ENCODE results near the gene MXRA8. TPM values are rescaled to one million over a fixed set of nuclear protein-coding genes. Genes with fewer than 3 reads are reported as not detected.

Gene MXRA8
- total RNA-seq, 1 experiment from 2014 or later, result 9.6 TPM

- no peaks in the 10 kb centered on the region for H3K79me1 ChIP-seq (ENCODE audit: insufficient read depth, low read depth, low read length, poor library complexity, severe bottlenecking)
- H3K27ac ChIP-seq (ENCODE audit: insufficient read length, low read depth, low read length), result no peak overlapping the region
- no peak overlapping the region for H3K9ac ChIP-seq (ENCODE audit: extremely low read depth, insufficient read length, low read length)
- no peaks in the 10 kb centered on the region for H3K27me3 ChIP-seq (ENCODE audit: insufficient read depth, low read length)
- Mint-ChIP-seq H3K4me1 (peaks cover 8 to 20% of the 10 kb centered on the region in 2 experiments), H3K36me3 (ENCODE audit: insufficient read depth in 1 of 3, low read depth in 3 of 3) (peaks cover 10 to 55% (median 54%) of the 10 kb centered on the region in 3 experiments), H3K4me3 (no peak overlapping the region; a peak in 1 of 5 replicates), H3K9me3 (no peaks in the 10 kb centered on the region), H3K27ac (no peak overlapping the region), H3K27me3 (ENCODE audit: low read depth) (no peaks in the 10 kb centered on the region)
- H3K14ac ChIP-seq (ENCODE audit: insufficient read depth, low read length), result no peak overlapping the region
- no peak overlapping the region for H4K91ac ChIP-seq (ENCODE audit: insufficient read length, low read depth, low read length)
- no peaks in the 10 kb centered on the region for H3K9me3 ChIP-seq (ENCODE audit: control insufficient read depth, low read depth, low read length)
- no peak overlapping the region for H2BK15ac ChIP-seq (ENCODE audit: low read depth, low read length)
- no peak overlapping the region for H2AFZ ChIP-seq (ENCODE audit: low read length)
- no peak overlapping the region for H3K4ac ChIP-seq (ENCODE audit: low read depth, low read length)
- no peak overlapping the region for H3K4me2 ChIP-seq (ENCODE audit: insufficient read depth, insufficient read length, low read length)
- no peak overlapping the region for H3K23ac ChIP-seq (ENCODE audit: insufficient read length, low read depth, low read length)
- H3T11ph ChIP-seq (ENCODE audit: low read length), result no peak overlapping the region
- no CpG with 5 or more reads among the region's 37 CpGs for WGBS (ENCODE audit: extremely low coverage, insufficient read length, low lambda C conversion rate)
- no peak overlapping the region for H2BK20ac ChIP-seq (ENCODE audit: low read depth, low read length, poor library complexity, severe bottlenecking)
- no peaks in the 10 kb centered on the region for H3K79me2 ChIP-seq (ENCODE audit: insufficient read depth, low read length)
- no peak overlapping the region for H3K18ac ChIP-seq (ENCODE audit: insufficient read length, low read depth, low read length)
- H3K56ac ChIP-seq (ENCODE audit: insufficient read length, low read depth, low read length), result no peak overlapping the region
- H4K8ac ChIP-seq (replicated peaks; ENCODE audit: insufficient read length, low read depth, low read length), result no peak overlapping the region
- H4K20me1 ChIP-seq (ENCODE audit: control insufficient read depth, insufficient read depth, insufficient read length), result no peaks in the 10 kb centered on the region
- H3K23me2 ChIP-seq (ENCODE audit: insufficient read length, low read depth, low read length, poor library complexity, severe bottlenecking), result peaks cover 7% of the 10 kb centered on the region
- DNase-seq, result no peak
- no peaks in the 10 kb centered on the region; the same call in 1 of the 2 replicates for H3K4me1 ChIP-seq (ENCODE audit: insufficient read depth, low read length)
- no peak overlapping the region for H4K5ac ChIP-seq (ENCODE audit: insufficient read length, low read depth, low read length)
- no peak overlapping the region for H2BK5ac ChIP-seq (ENCODE audit: insufficient read length, low read length)
- H2AK5ac ChIP-seq (ENCODE audit: insufficient read length, low read length), result no peak overlapping the region
- no peak overlapping the region for H2BK12ac ChIP-seq (ENCODE audit: insufficient read length, low read depth, low read length)
- TF ChIP-seq, protein P1, sequence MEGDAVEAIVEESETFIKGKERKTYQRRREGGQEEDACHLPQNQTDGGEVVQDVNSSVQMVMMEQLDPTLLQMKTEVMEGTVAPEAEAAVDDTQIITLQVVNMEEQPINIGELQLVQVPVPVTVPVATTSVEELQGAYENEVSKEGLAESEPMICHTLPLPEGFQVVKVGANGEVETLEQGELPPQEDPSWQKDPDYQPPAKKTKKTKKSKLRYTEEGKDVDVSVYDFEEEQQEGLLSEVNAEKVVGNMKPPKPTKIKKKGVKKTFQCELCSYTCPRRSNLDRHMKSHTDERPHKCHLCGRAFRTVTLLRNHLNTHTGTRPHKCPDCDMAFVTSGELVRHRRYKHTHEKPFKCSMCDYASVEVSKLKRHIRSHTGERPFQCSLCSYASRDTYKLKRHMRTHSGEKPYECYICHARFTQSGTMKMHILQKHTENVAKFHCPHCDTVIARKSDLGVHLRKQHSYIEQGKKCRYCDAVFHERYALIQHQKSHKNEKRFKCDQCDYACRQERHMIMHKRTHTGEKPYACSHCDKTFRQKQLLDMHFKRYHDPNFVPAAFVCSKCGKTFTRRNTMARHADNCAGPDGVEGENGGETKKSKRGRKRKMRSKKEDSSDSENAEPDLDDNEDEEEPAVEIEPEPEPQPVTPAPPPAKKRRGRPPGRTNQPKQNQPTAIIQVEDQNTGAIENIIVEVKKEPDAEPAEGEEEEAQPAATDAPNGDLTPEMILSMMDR (conservative IDR thresholded peaks at IDR 0.05), result no peak
- no peak overlapping the region for H2BK120ac ChIP-seq (ENCODE audit: low read depth, low read length, poor library complexity, severe bottlenecking)
These were observed 44.7 kb downstream of the MXRA8 start for GRCh38 chr1:1313500-1314236.

All from H9 (cell line).